Hair follicle dermal papilla cell (primary cell): ENCODE measurements around the gene THY1. TPM values are rescaled to one million over a fixed set of nuclear protein-coding genes. Genes with fewer than 3 reads are reported as not detected.

Experiments used
- small RNA-seq: library from RNA; depleted of rRNA; stranded (forward); fragments of <200 nt; gene quantifications from one replicate; pipeline ENCODE3, GENCODE V24; 2012
- total RNA-seq: library from RNA; depleted of rRNA; stranded (reverse); fragments of >200 nt; gene quantifications from 2 replicates; pipeline ENCODE4 v1.2.3, GENCODE V29; 2012

The THY1 gene
- 344 and 455 TPM in 2 replicates for total RNA-seq

DNA sequence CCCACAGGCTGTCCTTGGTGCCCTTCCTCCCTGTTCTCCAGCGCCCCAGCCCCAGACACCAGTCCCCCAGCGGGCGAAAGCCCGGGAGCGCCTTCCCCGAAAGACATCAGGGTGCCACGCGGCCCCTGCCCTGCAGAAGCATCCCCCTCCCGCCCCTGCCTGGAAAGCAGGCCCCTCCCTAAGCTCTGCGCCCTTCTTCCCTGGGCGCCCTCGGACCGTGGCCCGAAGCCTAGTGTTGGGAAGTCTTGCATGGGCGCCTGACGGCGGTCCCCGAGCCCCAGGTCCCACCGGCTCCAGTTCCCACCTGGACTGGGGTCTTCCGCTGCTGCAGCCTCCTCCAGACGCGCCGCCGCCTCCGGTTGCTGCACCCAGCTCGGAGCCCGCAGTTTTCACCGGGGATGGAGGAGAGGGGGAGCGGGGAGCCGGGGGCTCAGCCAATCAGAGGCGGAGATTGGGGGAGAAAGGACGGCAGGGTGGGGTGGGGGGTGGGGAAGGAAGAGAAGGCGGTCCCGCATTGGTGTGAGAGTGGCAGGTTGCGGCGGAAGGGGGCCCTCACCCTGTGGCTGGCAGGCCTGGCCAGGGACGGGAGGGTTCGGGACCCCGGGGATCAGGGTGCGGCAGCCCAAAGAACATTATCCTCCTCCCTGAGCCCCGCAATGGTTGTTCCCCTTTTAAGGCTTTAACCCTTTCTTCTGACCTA, at the start of gene THY1:
TSS of gene THY1 (minus strand) at position 364 of the 700 bp plus-strand sequence. CDS start 2,267 bp downstream, outside the sequence.

DNA sequence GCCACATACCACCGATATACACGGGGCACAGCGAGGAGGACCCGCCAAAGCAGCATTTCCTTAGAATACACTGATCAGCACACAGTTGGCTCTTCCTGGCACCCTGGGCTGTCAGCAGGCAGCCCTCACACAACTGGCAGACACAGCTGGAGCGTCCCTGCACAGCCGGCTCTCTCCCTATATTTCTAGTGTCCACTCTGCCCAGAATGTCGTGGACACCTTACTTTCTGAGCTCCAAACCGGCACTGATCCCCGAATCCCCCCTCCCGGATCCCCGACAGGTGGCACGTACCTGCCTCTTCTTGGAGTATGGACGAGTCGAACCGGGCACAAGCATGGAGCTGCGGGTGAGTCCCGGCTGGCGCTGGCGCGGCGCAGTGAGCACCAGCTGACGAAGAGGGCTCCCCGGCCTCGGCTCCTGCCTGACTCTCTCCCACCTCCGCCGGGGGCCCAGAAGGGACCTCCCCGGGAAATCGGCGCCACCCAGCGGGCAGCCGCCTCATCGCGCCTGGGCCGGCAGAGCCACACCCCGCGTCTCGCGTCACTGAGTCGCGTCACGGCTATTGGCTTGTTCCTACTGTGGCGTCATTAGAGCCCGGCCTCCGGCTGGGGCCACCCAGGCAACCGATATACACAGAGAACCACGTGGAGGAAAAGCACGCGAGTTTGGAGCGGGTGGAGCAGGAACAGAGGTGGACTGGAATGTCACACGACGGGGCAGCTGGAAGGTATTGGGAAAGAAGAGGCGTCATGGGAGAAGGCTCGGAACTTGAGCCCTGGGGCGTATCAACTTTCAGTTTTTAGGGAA, 41.6 kb downstream of the THY1 start, which contains the start of gene USP2:
TSS of gene USP2 (minus strand) at position 510 of the 808 bp plus-strand sequence. CDS start 8,210 bp downstream, outside the sequence.

Small RNA genes lying within 50 kb of the gene (small RNA-seq; reads per million reads assigned to genes)
- not detected for gene AP003396.4

Other genes starting within 250 kb of the THY1 start
- not detected in 2 replicates for gene NHERF4, start 237.7 kb downstream of the THY1 start, total RNA-seq
- gene CBL, start 216.8 kb downstream of the THY1 start, total RNA-seq: 12.5 and 16.2 TPM in 2 replicates
- 20.0 and 60.7 TPM in 2 replicates for gene MCAM, start 106.0 kb downstream of the THY1 start, total RNA-seq
- gene RNF26, start 88.6 kb downstream of the THY1 start, total RNA-seq: 3.5 and 4.1 TPM in 2 replicates
- gene C1QTNF5, start 82.3 kb downstream of the THY1 start, total RNA-seq: 28.6 and 30.8 TPM in 2 replicates
- gene MFRP, start 76.5 kb downstream of the THY1 start, total RNA-seq: under 0.01 and 0.12 TPM in 2 replicates
- gene USP2, start 41.5 kb downstream of the THY1 start, total RNA-seq: 0.24 and 0.32 TPM in 2 replicates